ENCODE results near the gene MZF1.

Gene MZF1

GRCh38 chr19:58568453-58569130 lies 4.5 kb downstream of the MZF1 start:
- Histone ChIP-seq H3K9me3 (replicated peaks; ENCODE audit: low read length) (no peaks in the 10 kb centered on the region), H3K4me1 (ENCODE audit: control insufficient read depth, insufficient read depth, low read length) (peaks cover 4% of the 10 kb centered on the region), H3K9ac (ENCODE audit: low read depth, low read length) (no peak overlapping the region), H3K4me2 (ENCODE audit: low read length) (no peak overlapping the region), H3K4me3 (ENCODE audit: low read length) (no peak overlapping the region), H3K27me3 (ENCODE audit: control insufficient read depth, insufficient read depth, low read length) (peaks cover 4% of the 10 kb centered on the region), H3K36me3 (ENCODE audit: insufficient read depth, low read length) (peaks cover 42% of the 10 kb centered on the region)

GRCh38 chr19:58566989-58567388 lies 6.1 kb downstream of the MZF1 start:
- peaks cover 9% of the 10 kb centered on the region for H3K27me3 ChIP-seq (ENCODE audit: control insufficient read depth, insufficient read depth, low read length)
- H3K36me3 ChIP-seq (ENCODE audit: insufficient read depth, low read length) = peaks cover 42% of the 10 kb centered on the region
- no peak overlapping the region for H3K4me3 ChIP-seq (ENCODE audit: low read length)
- no peak overlapping the region for H3K4me2 ChIP-seq (ENCODE audit: low read length)
- H3K4me1 ChIP-seq (ENCODE audit: control insufficient read depth, insufficient read depth, low read length) = peaks cover 18% of the 10 kb centered on the region
- no peaks in the 10 kb centered on the region for H3K9me3 ChIP-seq (replicated peaks; ENCODE audit: low read length)
- H3K9ac ChIP-seq (ENCODE audit: low read depth, low read length) = no peak overlapping the region

GRCh38 chr19:58563823-58564222 lies 9.3 kb downstream of the MZF1 start:
- Histone ChIP-seq H3K4me2 (ENCODE audit: low read length) (no peak overlapping the region), H3K4me3 (ENCODE audit: low read length) (no peak overlapping the region), H3K4me1 (ENCODE audit: control insufficient read depth, insufficient read depth, low read length) (peaks cover 28% of the 10 kb centered on the region), H3K9me3 (replicated peaks; ENCODE audit: low read length) (no peaks in the 10 kb centered on the region), H3K27me3 (ENCODE audit: control insufficient read depth, insufficient read depth, low read length) (peaks cover 9% of the 10 kb centered on the region), H3K36me3 (ENCODE audit: insufficient read depth, low read length) (peaks cover 16% of the 10 kb centered on the region), H3K9ac (ENCODE audit: low read depth, low read length) (no peak overlapping the region)

- H3K4me1 ChIP-seq (ENCODE audit: control insufficient read depth, insufficient read depth, low read length) = peaks cover 28% of the 10 kb centered on the region
- no peak overlapping the region for H3K9ac ChIP-seq (ENCODE audit: low read depth, low read length)
These were observed 10.0 kb downstream of the MZF1 start for GRCh38 chr19:58563034-58563573.

GRCh38 chr19:58562122-58563033 lies 10.8 kb downstream of the MZF1 start:
- Histone ChIP-seq H3K36me3 (ENCODE audit: insufficient read depth, low read length) (peaks cover 9% of the 10 kb centered on the region), H3K4me1 (ENCODE audit: control insufficient read depth, insufficient read depth, low read length) (peaks cover 28% of the 10 kb centered on the region), H3K4me2 (ENCODE audit: low read length) (peak overlapping the region; percentile 85), H3K27me3 (ENCODE audit: control insufficient read depth, insufficient read depth, low read length) (peaks cover 9% of the 10 kb centered on the region), H3K4me3 (ENCODE audit: low read length) (peak overlapping the region; percentile 64), H3K9me3 (replicated peaks; ENCODE audit: low read length) (no peaks in the 10 kb centered on the region), H3K9ac (ENCODE audit: low read depth, low read length) (no peak overlapping the region)

More at GRCh38 chr19:58563034-58563573, 10.0 kb downstream of the MZF1 start:
- peak overlapping the region; percentile 85 for H3K4me2 ChIP-seq (ENCODE audit: low read length)
- H3K27me3 ChIP-seq (ENCODE audit: control insufficient read depth, insufficient read depth, low read length) = peaks cover 9% of the 10 kb centered on the region
- H3K9me3 ChIP-seq (replicated peaks; ENCODE audit: low read length) = no peaks in the 10 kb centered on the region
- H3K36me3 ChIP-seq (ENCODE audit: insufficient read depth, low read length) = peaks cover 10% of the 10 kb centered on the region
- H3K4me3 ChIP-seq (ENCODE audit: low read length) = peak overlapping the region; percentile 64

GRCh38 chr19:58561373-58562121 lies 11.6 kb downstream of the MZF1 start:
- Histone ChIP-seq H3K9me3 (replicated peaks; ENCODE audit: low read length) (no peaks in the 10 kb centered on the region), H3K4me2 (ENCODE audit: low read length) (peak overlapping the region; percentile 85), H3K36me3 (ENCODE audit: insufficient read depth, low read length) (peaks cover 9% of the 10 kb centered on the region), H3K9ac (ENCODE audit: low read depth, low read length) (no peak overlapping the region), H3K27me3 (ENCODE audit: control insufficient read depth, insufficient read depth, low read length) (peaks cover 9% of the 10 kb centered on the region), H3K4me1 (ENCODE audit: control insufficient read depth, insufficient read depth, low read length) (peaks cover 35% of the 10 kb centered on the region), H3K4me3 (ENCODE audit: low read length) (peak overlapping the region; percentile 64)

- Histone ChIP-seq H3K4me1 (ENCODE audit: control insufficient read depth, insufficient read depth, low read length) (peaks cover 39% of the 10 kb centered on the region), H3K4me3 (ENCODE audit: low read length) (no peak overlapping the region), H3K9me3 (replicated peaks; ENCODE audit: low read length) (no peaks in the 10 kb centered on the region), H3K4me2 (ENCODE audit: low read length) (no peak overlapping the region), H3K36me3 (ENCODE audit: insufficient read depth, low read length) (peaks cover 13% of the 10 kb centered on the region), H3K27me3 (ENCODE audit: control insufficient read depth, insufficient read depth, low read length) (peaks cover 9% of the 10 kb centered on the region), H3K9ac (ENCODE audit: low read depth, low read length) (no peak overlapping the region)
These were observed 12.2 kb downstream of the MZF1 start for GRCh38 chr19:58560921-58561320.

GRCh38 chr19:58560007-58560887 lies 12.9 kb downstream of the MZF1 start:
- peaks cover 9% of the 10 kb centered on the region for H3K27me3 ChIP-seq (ENCODE audit: control insufficient read depth, insufficient read depth, low read length)
- H3K9me3 ChIP-seq (replicated peaks; ENCODE audit: low read length) = no peaks in the 10 kb centered on the region
- H3K4me3 ChIP-seq (ENCODE audit: low read length) = peak overlapping the region; percentile 84
- H3K9ac ChIP-seq (ENCODE audit: low read depth, low read length) = peak overlapping the region; percentile 98
- peaks cover 43% of the 10 kb centered on the region for H3K4me1 ChIP-seq (ENCODE audit: control insufficient read depth, insufficient read depth, low read length)
- H3K4me2 ChIP-seq (ENCODE audit: low read length) = peak overlapping the region; percentile 98
- peaks cover 13% of the 10 kb centered on the region for H3K36me3 ChIP-seq (ENCODE audit: insufficient read depth, low read length)

GRCh38 chr19:58559275-58560006 lies 13.7 kb downstream of the MZF1 start:
- peaks cover 13% of the 10 kb centered on the region for H3K36me3 ChIP-seq (ENCODE audit: insufficient read depth, low read length)
- peaks cover 9% of the 10 kb centered on the region for H3K27me3 ChIP-seq (ENCODE audit: control insufficient read depth, insufficient read depth, low read length)
- peak overlapping the region; percentile 84 for H3K4me3 ChIP-seq (ENCODE audit: low read length)
- H3K4me2 ChIP-seq (ENCODE audit: low read length) = peak overlapping the region; percentile 98
- H3K9me3 ChIP-seq (replicated peaks; ENCODE audit: low read length) = no peaks in the 10 kb centered on the region
- peaks cover 46% of the 10 kb centered on the region for H3K4me1 ChIP-seq (ENCODE audit: control insufficient read depth, insufficient read depth, low read length)
- peak overlapping the region; percentile 98 for H3K9ac ChIP-seq (ENCODE audit: low read depth, low read length)

All from skeletal muscle satellite cell (primary cell).